Kidney epithelial cell (primary cell): ENCODE measurements around the gene SPSB4. TPM values are rescaled to one million over a fixed set of nuclear protein-coding genes. Genes with fewer than 3 reads are reported as not detected.

Experiments used
- DNase-seq: peaks from one replicate; pipeline ENCODE4 v3.0.0-alpha.2; 2010; ENCODE audit warnings: low read depth
- H3K27me3 ChIP-seq: 2 replicates; pipeline ENCODE4 v1.6.0; 2011; ENCODE audit warnings: low read length; ENCODE audit not compliant: control insufficient read depth, insufficient read depth
- H3K36me3 ChIP-seq: 2 replicates; pipeline ENCODE4 v1.5.1; 2011; ENCODE audit warnings: low read length; ENCODE audit not compliant: control insufficient read depth, insufficient read depth
- H3K4me3 ChIP-seq: 2 replicates; pipeline ENCODE4 v1.5.1; 2011; ENCODE audit warnings: low read depth, mild to moderate bottlenecking, control low read depth, low read length
- CTCF ChIP-seq: IDR thresholded peaks from 2 replicates; pipeline ENCODE4 v1.5.1; 2011; ENCODE audit warnings: mild to moderate bottlenecking, moderate library complexity, low read length, control low read depth, inconsistent platforms; ENCODE audit not compliant: insufficient read depth, poor library complexity, severe bottlenecking
- total RNA-seq: library from RNA; depleted of rRNA; stranded (reverse); fragments of >200 nt; gene quantifications from 2 replicates; pipeline ENCODE4 v1.2.3, GENCODE V29; 2015

The SPSB4 gene
- total RNA-seq, 1 donor from 2014 or later, result 0.67 TPM

DNA sequence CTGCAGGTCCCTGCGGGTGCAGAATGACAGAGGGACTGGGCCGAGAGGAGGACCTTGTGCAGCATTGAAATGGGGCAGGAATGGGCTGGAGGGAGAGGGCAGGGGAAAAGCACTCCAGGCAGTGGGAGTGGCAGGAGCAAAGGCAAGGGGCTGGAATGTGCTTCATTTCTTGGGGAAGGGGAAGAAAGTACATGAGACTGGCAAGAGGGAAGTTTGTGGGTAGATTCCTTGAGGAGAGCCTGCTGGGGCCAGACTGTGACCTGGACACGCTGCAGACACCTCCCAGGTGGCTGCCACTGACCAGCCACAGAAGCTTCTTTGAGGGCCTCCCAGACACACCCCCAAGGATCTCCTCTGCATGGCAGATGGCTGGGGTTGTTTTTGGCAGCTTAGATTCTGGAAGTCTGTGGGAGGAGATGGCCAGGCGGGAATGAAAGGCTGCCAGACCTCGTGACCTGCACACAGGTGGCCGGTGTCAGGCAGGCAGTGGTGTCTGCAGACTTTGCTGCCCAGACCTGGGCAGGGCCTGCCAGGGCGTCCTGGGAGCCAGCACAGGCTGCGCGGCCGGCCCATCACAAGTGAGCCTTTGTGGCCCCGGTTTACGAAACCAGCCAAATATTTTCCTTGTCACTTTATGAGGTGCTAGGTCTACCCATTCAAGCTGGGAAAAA, 53.1 kb downstream of the SPSB4 start:
- no peak overlapping the region for H3K4me3 ChIP-seq
- DNase-seq, result no peak
- no peak for TF ChIP-seq CTCF
- H3K27me3 ChIP-seq, result no peaks in the 10 kb centered on the region
- H3K36me3 ChIP-seq, result no peaks in the 10 kb centered on the region

GRCh38 chr3:141105828-141106628, 54.9 kb downstream of the SPSB4 start:
- no peaks in the 10 kb centered on the region for H3K27me3 ChIP-seq
- H3K36me3 ChIP-seq, result no peaks in the 10 kb centered on the region
- TF ChIP-seq CTCF, result peak; percentile 67
- H3K4me3 ChIP-seq, result no peak overlapping the region
- peak; percentile 61 for DNase-seq

DNA sequence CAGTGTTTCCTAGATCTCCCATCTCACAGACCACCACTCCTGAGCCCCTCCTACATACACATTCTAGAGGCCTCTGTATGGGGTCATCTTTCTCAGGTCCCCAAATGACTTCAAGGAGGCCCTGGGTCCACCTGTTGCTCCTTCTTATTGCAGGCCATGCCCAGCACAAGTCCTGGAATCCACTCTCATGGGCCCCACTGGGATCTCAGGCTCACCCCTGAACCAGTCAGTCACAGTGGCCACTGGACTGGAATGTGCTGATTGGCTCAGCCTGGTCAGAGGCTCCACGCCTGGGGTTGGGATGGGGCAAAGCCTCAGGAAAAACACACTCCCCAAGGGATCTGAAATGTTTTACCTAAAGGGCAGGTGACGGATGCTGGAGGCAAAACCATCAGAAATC, 55.7 kb downstream of the SPSB4 start:
- H3K27me3 ChIP-seq, result no peaks in the 10 kb centered on the region
- no peak for TF ChIP-seq CTCF
- no peak for DNase-seq

GRCh38 chr3:141108039-141108438, 56.9 kb downstream of the SPSB4 start:
- Histone ChIP-seq H3K36me3 (no peaks in the 10 kb centered on the region), H3K4me3 (no peak overlapping the region), H3K27me3 (no peaks in the 10 kb centered on the region)
- DNase-seq, result peak; percentile 19
- TF ChIP-seq CTCF, result no peak

More for the DNA sequence above, 55.7 kb downstream of the SPSB4 start:
- H3K4me3 ChIP-seq, result no peak overlapping the region
- H3K36me3 ChIP-seq, result no peaks in the 10 kb centered on the region

- Histone ChIP-seq H3K27me3 (no peaks in the 10 kb centered on the region), H3K36me3 (no peaks in the 10 kb centered on the region), H3K4me3 (no peak overlapping the region)
- no peak for TF ChIP-seq CTCF
- DNase-seq, result no peak
Observed at GRCh38 chr3:141109751-141110150, 58.6 kb downstream of the SPSB4 start.
